SKM-1 treated with dmso at 0.1 percent for 144 hours (cell line): ENCODE measurements around the gene OR1A2.
A peak's percentile ranks its signal among the peaks of the same experiment; 100 is the strongest.
"Not testable (repeated sequence)": the region's sequence is repeated elsewhere in the genome, so short reads cannot be mapped to it uniquely, and the experiment has no call there.

ENCODE experiments used
- DNase-seq: peaks from one replicate; lab custom pipeline; 2025; ENCODE audit not compliant: unreplicated experiment; lab: John Stamatoyannopoulos, UW

The OR1A2 gene, protein sequence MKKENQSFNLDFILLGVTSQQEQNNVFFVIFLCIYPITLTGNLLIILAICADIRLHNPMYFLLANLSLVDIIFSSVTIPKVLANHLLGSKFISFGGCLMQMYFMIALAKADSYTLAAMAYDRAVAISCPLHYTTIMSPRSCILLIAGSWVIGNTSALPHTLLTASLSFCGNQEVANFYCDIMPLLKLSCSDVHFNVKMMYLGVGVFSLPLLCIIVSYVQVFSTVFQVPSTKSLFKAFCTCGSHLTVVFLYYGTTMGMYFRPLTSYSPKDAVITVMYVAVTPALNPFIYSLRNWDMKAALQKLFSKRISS

GRCh38 chr17:3197219-3197618 is at the start of gene OR1A2:
Gene OR1A2, plus strand, starts transcription at chr17:3197519. Its CDS starts 0 bp downstream, at chr17:3197519.
- no peak for DNase-seq

- peak; percentile 3 for DNase-seq
Measured at GRCh38 chr17:3157218-3157617, 40.1 kb upstream of the OR1A2 start.

DNA sequence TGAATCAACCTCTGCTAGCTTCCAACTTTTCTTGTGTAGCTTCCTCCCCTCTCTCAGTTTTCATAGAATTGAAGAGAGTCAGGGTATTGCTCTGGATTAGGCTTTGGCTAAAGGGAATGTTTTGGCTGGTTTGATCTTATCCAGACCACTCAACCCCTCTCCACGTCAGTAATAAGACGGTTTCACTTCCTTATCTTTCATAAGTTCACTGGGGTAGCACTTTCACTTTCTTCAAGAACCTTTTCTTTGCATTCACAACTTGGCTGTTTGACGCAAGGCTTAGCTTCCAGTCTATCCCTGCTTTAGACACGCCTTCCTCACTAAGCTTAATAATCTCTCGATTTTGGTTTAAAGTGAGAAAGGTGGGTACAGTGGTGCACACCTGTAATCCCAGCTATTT is 29.7 kb upstream of the OR1A2 start:
- no peak for DNase-seq

DNA sequence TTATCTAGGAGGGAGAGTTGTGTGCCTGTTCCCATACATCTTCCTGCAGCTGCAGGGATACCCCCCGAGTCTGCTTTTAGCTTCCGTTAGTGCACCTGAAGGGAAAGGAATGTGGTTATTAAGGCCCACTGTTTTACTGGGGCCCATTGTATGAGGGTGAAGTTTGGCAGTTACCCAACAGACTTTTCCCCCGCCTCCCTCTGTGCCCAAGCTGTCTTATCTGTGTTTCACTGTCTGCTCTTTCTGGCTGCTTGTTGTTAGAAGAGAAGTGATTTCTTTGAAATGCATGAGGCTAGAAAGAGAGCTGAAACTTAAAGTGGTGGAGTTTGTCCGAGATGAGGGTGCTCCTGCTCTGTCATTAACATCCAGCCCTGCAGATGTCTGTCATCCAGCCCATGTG is 7.4 kb upstream of the OR1A2 start:
- no peak for DNase-seq

GRCh38 chr17:3207367-3207766 is 10.0 kb downstream of the OR1A2 start, which contains the start of gene OR1A1:
Gene OR1A1, plus strand, starts transcription at chr17:3207667. Its CDS starts 7,954 bp downstream, at chr17:3215621.
- no peak for DNase-seq

GRCh38 chr17:3208484-3208883 is 11.2 kb downstream of the OR1A2 start:
- DNase-seq: no peak

- no peak for DNase-seq
Measured at GRCh38 chr17:3213001-3213400, 15.7 kb downstream of the OR1A2 start.

DNA sequence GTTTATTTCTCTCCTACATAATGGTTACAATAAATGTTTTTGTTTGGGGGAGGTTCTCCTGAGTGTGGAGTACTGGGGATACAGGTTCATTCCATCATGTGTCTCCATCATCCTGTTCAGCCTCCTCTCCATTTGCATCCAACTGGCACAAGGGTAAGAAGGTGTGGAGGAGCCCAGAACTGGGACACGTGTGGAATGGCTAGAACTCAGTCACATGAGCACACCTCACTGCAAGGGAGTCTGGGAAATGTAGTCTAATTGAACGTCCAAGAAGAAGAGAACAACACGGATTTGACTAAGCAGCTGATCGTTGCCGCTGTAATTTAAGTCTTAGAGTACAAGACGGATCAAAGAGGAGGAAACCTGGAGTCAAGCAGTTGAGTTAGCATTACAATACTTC is 16.3 kb downstream of the OR1A2 start:
- DNase-seq: no peak

DNA sequence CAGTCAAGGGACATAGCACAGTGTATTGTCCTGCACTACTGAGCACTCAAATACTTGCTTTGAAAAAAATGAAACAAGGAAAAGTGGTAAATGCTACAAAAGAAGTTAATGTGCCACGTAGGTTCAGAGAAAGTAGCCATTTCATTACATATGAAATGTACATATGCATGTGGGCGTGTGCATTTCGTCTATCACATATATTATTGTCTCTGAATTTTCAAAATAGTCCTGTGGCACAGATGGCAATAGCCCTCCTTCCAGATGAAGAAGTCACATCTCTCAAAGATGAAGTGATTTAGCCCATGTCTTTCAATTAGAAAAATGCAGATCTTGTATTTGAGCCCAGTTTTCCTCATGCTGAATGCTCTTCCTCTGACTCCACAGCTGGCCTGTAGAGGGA is 22.7 kb downstream of the OR1A2 start:
- DNase-seq: not testable (repeated sequence)

- DNase-seq: no peak
Measured at GRCh38 chr17:3221850-3222249, 24.5 kb downstream of the OR1A2 start.

- no peak for DNase-seq
Measured at GRCh38 chr17:3222505-3222904, 25.2 kb downstream of the OR1A2 start.

GRCh38 chr17:3224721-3225352 is 27.5 kb downstream of the OR1A2 start:
- DNase-seq: not testable (repeated sequence)

DNA sequence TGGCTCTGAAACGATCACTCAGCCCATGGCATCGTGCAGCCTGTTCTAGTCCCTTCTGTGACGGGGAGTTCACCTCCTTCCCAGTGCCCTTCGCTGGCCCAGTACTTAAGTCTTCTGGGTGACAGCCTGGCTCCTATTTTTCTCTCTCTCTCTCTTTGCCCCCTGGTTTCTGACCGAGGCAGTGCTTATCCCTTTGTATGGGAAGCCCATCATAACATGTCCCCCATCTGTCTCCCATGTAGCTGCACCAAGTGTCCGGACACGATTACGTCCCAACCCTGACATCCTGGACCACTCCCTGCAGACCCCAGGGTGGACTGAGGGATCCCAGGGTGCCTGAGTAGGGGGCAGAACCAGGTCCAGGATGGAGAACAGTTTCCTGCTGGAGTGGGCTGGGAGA is 35.0 kb downstream of the OR1A2 start:
- DNase-seq: not testable (repeated sequence)

- peak; percentile 65 for DNase-seq
Measured at GRCh38 chr17:3238685-3239084, 41.4 kb downstream of the OR1A2 start.

DNA sequence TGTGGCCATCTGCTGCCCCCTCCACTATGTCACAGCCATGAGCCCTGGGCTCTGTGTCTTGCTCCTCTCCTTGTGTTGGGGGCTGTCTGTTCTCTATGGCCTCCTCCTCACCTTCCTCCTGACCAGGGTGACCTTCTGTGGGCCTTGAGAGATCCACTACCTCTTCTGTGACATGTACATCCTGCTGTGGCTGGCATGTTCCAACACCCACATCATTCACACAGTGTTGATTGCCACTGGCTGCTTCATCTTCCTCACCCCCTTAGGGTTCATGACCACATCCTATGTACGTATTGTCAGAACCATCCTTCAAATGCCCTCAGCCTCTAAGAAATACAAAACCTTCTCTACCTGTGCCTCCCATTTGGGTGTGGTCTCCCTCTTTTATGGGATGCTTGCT is 43.7 kb downstream of the OR1A2 start:
- not testable (repeated sequence) for DNase-seq

DNA sequence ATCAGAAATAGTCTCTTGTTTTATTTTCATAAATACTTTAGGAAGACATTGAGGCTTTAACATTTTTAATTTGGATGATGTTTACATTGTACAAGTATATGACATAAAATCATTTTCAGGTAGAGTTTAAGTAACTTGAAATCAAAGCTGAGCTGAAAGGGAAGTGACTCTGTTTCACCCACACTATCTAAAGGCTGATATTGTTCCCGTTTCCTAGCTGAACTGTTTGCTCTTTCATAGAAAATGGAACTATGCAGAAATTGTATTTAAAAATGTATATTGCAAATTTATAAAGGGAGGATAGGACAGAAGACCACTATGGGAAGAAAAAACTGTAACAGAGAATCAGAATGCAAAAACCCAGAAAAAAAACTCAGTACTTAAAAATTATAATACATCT is 47.5 kb downstream of the OR1A2 start:
- DNase-seq: not testable (repeated sequence)
